K562 (cell line): ENCODE results near the gene MELK. TPM values are rescaled to one million over a fixed set of nuclear protein-coding genes. Genes with fewer than 3 reads are reported as not detected.
A peak's percentile ranks its signal among the peaks of the same experiment; 100 is the strongest.

ENCODE experiments used
- ATAC-seq: fragments of 200-7000 bp; cut with Tn5 transposase; 3 replicates; pipeline ENCODE4 v1.9.1; 2020; ENCODE audit warnings: moderate library complexity
- BruUV-seq: library from RNA; stranded (reverse); fragments of 400-500 nt; replicated peaks from 2 replicates; lab custom pipeline; 2021; lab: Mats Ljungman, UMichigan
- CTCF ChIA-PET: fragments of 300-600 bp; formaldehyde crosslinking; extraction: SDS; loops from one replicate; lab custom pipeline; 2021; ENCODE audit warnings: low intra/inter-chr PET ratio; lab: Yijun Ruan, JAX
- POLR2A ChIA-PET: fragments of 300-600, 350-650 bp; sonication (Branson Sonifier 250); formaldehyde crosslinking; extraction: SDS; loops from one replicate; lab custom pipeline; 2021; ENCODE audit warnings: antibody characterized with exemption, inconsistent platforms; lab: Yijun Ruan, JAX
- DNase-seq, 4 experiments: peaks; one replicate each; pipeline versions ENCODE4 v3.0.0 to v3.0.0-alpha.2; 2011 to 2018; ENCODE audit warnings: low spot score in 3 of 4, mixed read lengths in 3 of 4; ENCODE audit errors: extremely low read depth in 1 of 4
- FAIRE-seq: peaks from 2 replicates; lab custom pipeline; 2011; peaks lifted over from hg19 to GRCh38; lab: Jason Lieb, UNC
- H2AFZ ChIP-seq: 2 replicates; pipeline ENCODE4 v1.6.0; 2011; ENCODE audit warnings: low read depth, low read length, control low read depth, inconsistent platforms
- H3K27ac ChIP-seq: fragments of 200-600 bp; 3 replicates; pipeline ENCODE4 v1.8.0; 2011; ENCODE audit warnings: low read depth, mild to moderate bottlenecking, control low read depth, inconsistent platforms, low read length, moderate library complexity, mixed read lengths; ENCODE audit errors: extremely low read depth
- H3K27me3 ChIP-seq, 2 experiments: fragments of 300-600 bp in 1 of 2; 2 replicates in 1 of 2; 3 replicates in 1 of 2; pipeline versions ENCODE4 v1.6.0 to v1.8.0; 2011; ENCODE audit warnings: inconsistent platforms in 2 of 2, low read length in 2 of 2, mild to moderate bottlenecking in 1 of 2, mixed read lengths in 1 of 2, moderate library complexity in 1 of 2; ENCODE audit not compliant: control insufficient read depth in 2 of 2, insufficient read depth in 2 of 2
- H3K36me3 ChIP-seq: fragments of 300-600 bp; 3 replicates; pipeline ENCODE4 v1.8.0; 2011; ENCODE audit warnings: mild to moderate bottlenecking, low read length, inconsistent platforms; ENCODE audit not compliant: control insufficient read depth, insufficient read depth
- H3K4me1 ChIP-seq, 2 experiments: fragments of 200-600 bp in 1 of 2; replicated peaks in 1 of 2; 2 replicates in 1 of 2; 3 replicates in 1 of 2; pipeline versions ENCODE4 v1.5.1 to v1.8.0; 2011; ENCODE audit warnings: inconsistent platforms in 2 of 2, low read length in 2 of 2, mild to moderate bottlenecking in 1 of 2, mixed read lengths in 1 of 2, moderate library complexity in 1 of 2; ENCODE audit not compliant: control insufficient read depth in 2 of 2, insufficient read depth in 2 of 2
- H3K4me2 ChIP-seq: 2 replicates; pipeline ENCODE4 v1.6.1; 2011; ENCODE audit warnings: low read length, control low read depth, inconsistent platforms, mixed read lengths; ENCODE audit not compliant: insufficient read depth
- H3K4me3 ChIP-seq: fragments of 200-600 bp; sonication (generic), shearing (Covaris generic); 2 replicates; pipeline ENCODE4 v1.5.1; 2016; ENCODE audit warnings: control low read depth, inconsistent platforms
- H3K79me2 ChIP-seq: fragments of 200-600 bp; 3 replicates; pipeline ENCODE4 v1.8.0; 2011; ENCODE audit warnings: low read length, inconsistent platforms; ENCODE audit not compliant: control insufficient read depth, insufficient read depth
- H3K9ac ChIP-seq, 2 experiments: 2 replicates each; pipeline versions ENCODE4 v1.6.0 to v1.6.1; 2011; ENCODE audit warnings: low read depth in 2 of 2, low read length in 2 of 2, control low read depth in 1 of 2, inconsistent platforms in 1 of 2, mild to moderate bottlenecking in 1 of 2, mixed read lengths in 1 of 2; ENCODE audit not compliant: insufficient read depth in 1 of 2
- H3K9me1 ChIP-seq: one replicate; pipeline ENCODE4 v1.6.0; 2011; ENCODE audit warnings: inconsistent platforms, mild to moderate bottlenecking, low read length, moderate library complexity; ENCODE audit not compliant: control insufficient read depth, insufficient read depth
- H3K9me3 ChIP-seq: replicated peaks from 2 replicates; pipeline ENCODE4 v1.5.1; 2011; ENCODE audit warnings: low read depth, low read length, inconsistent platforms; ENCODE audit not compliant: control insufficient read depth, insufficient read depth
- H4K20me1 ChIP-seq: replicated peaks from 2 replicates; pipeline ENCODE4 v1.6.1; 2011; ENCODE audit warnings: low read length, inconsistent platforms, mixed read lengths; ENCODE audit not compliant: control insufficient read depth, insufficient read depth
- BHLHE40 ChIP-seq: IDR thresholded peaks from 2 replicates; pipeline ENCODE4 v1.6.1; 2011; ENCODE audit warnings: low read length, improper control_type of control experiment
- DDX20 ChIP-seq: fragments of 450-650 bp; IDR thresholded peaks from 2 replicates; pipeline ENCODE4 v1.6.1; 2016; ENCODE audit warnings: missing genetic modification characterization, low read depth, mild to moderate bottlenecking, missing compliant biosample characterization, moderate library complexity
- HIVEP1 ChIP-seq: fragments of 250-450 bp; sonication (Bioruptor Pico); IDR thresholded peaks from 2 replicates; pipeline ENCODE4 v1.4.0; 2020; ENCODE audit warnings: mild to moderate bottlenecking
- KDM4B ChIP-seq, 2 experiments: fragments of 450-650 bp in 1 of 2; sonication (generic) in 1 of 2; IDR thresholded peaks; 2 replicates each; pipeline ENCODE4 v1.6.1; 2016 to 2017; ENCODE audit warnings: borderline replicate concordance in 2 of 2, antibody characterized with exemption in 1 of 2, low read depth in 1 of 2, mild to moderate bottlenecking in 1 of 2
- MAFF ChIP-seq: IDR thresholded peaks from 2 replicates; pipeline ENCODE4 v1.6.1; 2012; ENCODE audit warnings: low read length, improper control_type of control experiment
- NR2C1 ChIP-seq, 2 experiments: fragments of 450-650 bp; IDR thresholded peaks; 2 replicates each; pipeline ENCODE4 v1.6.1; 2017; ENCODE audit warnings: mild to moderate bottlenecking in 2 of 2, antibody characterized with exemption in 1 of 2, inconsistent platforms in 1 of 2, missing compliant biosample characterization in 1 of 2, missing genetic modification characterization in 1 of 2
- RBM14 ChIP-seq: fragments of 200-400 bp; formaldehyde crosslinking; IDR thresholded peaks from 2 replicates; pipeline ENCODE4 v1.6.1; 2018; ENCODE audit warnings: low read depth, mild to moderate bottlenecking, low read length, moderate library complexity, borderline replicate concordance; ENCODE audit not compliant: insufficient read depth
- SMARCA4 ChIP-seq: fragments of 450-650 bp; IDR thresholded peaks from 2 replicates; pipeline ENCODE4 v1.6.1; 2016
- SP1 ChIP-seq: sonication (generic); formaldehyde crosslinking; IDR thresholded peaks from 2 replicates; pipeline ENCODE4 v1.8.1; 2022; ENCODE audit warnings: mild to moderate bottlenecking, missing genetic modification reagents
- ZNF384 ChIP-seq: IDR thresholded peaks from 2 replicates; pipeline ENCODE4 v1.6.1; 2012; ENCODE audit warnings: low read depth, low read length, improper control_type of control experiment
- WGBS: fragments of 100-300 bp; shearing (Covaris generic); methylation state at CpG from one replicate; pipeline ENCODE4 v1.1.6; 2016; ENCODE audit warnings: low coverage, mixed read lengths; ENCODE audit not compliant: insufficient coverage; ENCODE audit errors: missing lambda C conversion rate; 5-methylcytosine and 5-hydroxymethylcytosine counted together
- in situ Hi-C: fragments of 300-500 bp; cut with MboI; formaldehyde crosslinking; loops from 4 replicates; pipeline ENCODE4 v1.15.0; 2018; ENCODE audit warnings: inconsistent platforms, mixed read lengths
- intact Hi-C: fragments of 100-400 bp; cut with micrococcal nuclease; formaldehyde crosslinking; loops from 2 replicates; pipeline ENCODE4 v1.14.2; 2022
- polyA plus RNA-seq, 8 experiments: library from polyadenylated mRNA; depleted of rRNA in 4 of 8; stranded (reverse) in 5 of 8; unstranded in 3 of 8; fragments of >200 nt; fragmentation: Nextera tagmentation in 2 of 8; fragmentation: Illumina TruSeq in 1 of 8; extraction: Ambion mirVana in 2 of 8; extraction: Trizol in 1 of 8; gene quantifications; 2 replicates each; pipeline versions ENCODE4 v1.2.1 to v1.2.3, GENCODE V29; 2011 to 2014; ENCODE audit warnings: inconsistent platforms in 1 of 8, missing spikeins in 1 of 8
- total RNA-seq, 7 experiments: library from RNA; depleted of rRNA in 6 of 7; stranded (reverse); fragments of >200 nt in 6 of 7; fragmentation: Illumina TruSeq in 2 of 7; extraction: Trizol in 2 of 7; gene quantifications; 2 replicates each; pipeline versions ENCODE4 v1.2.1 to v1.2.3, GENCODE V29; 2011 to 2021; ENCODE audit warnings: low replicate concordance in 1 of 7
- TF ChIP-seq, protein P1 (sequence below): fragments of 250-450 bp; sonication (Bioruptor Pico); IDR thresholded peaks from 2 replicates; pipeline ENCODE4 v1.4.0; 2020

Gene MELK
- total and polyA plus RNA-seq, 9 of the 15 experiments (the other 6 are each of a cell fraction or from before 2014, with no cell fraction given), result 33.3 to 57.3 (median 43.8) TPM

GRCh38 chr9:36603006-36603405 is 30.3 kb downstream of the MELK start:
- Histone ChIP-seq H3K4me2 (no peak overlapping the region), H3K4me1 (no peaks in the 10 kb centered on the region), H2AFZ (no peak overlapping the region), H3K9me3 (no peaks in the 10 kb centered on the region), H3K4me3 (no peak overlapping the region), H3K9ac (no peak overlapping the region), H3K36me3 (peaks cover 59% of the 10 kb centered on the region; the same call in 2 of the 3 replicates), H3K9me1 (no peaks in the 10 kb centered on the region), H4K20me1 (no peaks in the 10 kb centered on the region), H3K27ac (no peak overlapping the region), H3K27me3 (no peaks in the 10 kb centered on the region), H3K79me2 (no peaks in the 10 kb centered on the region)
- BruUV-seq, result no TSS peak
- FAIRE-seq (no peak), DNase-seq (no peak), ATAC-seq (no peak)
- WGBS, result 82% methylated on average over 3 of the region's 3 CpGs
- ChIA-PET CTCF (no interaction called here), POLR2A (interaction anchor here (1.1 kb wide), 1 partner anchor 21 kb away, joined by 4 read pairs; no protein-coding TSS in a partner anchor)
- no peak for TF ChIP-seq RBM14
- no peak for TF ChIP-seq BHLHE40
- intact Hi-C loops, result no loop called here
- in situ Hi-C loops, result no loop called here

DNA sequence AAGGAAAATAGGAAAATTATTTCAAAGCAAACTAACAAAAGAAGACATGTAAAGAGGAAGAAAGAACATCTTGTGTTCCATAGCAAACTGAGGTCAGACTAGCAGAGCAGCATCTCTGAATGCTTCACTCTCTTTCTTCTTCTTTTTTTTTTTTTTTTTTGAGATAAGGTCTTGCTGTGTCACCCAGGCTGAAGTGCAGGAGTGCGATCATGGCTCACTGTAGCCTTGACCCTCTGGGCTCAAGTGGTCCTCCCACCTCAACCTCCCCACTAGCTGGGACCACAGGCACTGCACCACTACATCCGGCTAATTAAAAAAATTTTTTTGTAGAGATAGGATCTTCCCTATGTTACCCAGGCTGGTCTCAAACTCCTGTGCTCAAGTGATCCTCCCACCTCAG is 36.6 kb downstream of the MELK start:
- no peak overlapping the region for H3K27ac ChIP-seq
- peaks cover 3 to 5% of the 10 kb centered on the region in 2 experiments; a peak in 3 of 5 replicates for H3K4me1 ChIP-seq
- no peaks in the 10 kb centered on the region for H4K20me1 ChIP-seq
- peaks cover 61% of the 10 kb centered on the region for H3K36me3 ChIP-seq
- no peak overlapping the region for H3K9ac ChIP-seq
- ChIA-PET POLR2A (no interaction called here), CTCF (no interaction called here)
- no peak overlapping the region for H2AFZ ChIP-seq
- in situ Hi-C loops, result no loop called here
- H3K9me1 ChIP-seq, result no peaks in the 10 kb centered on the region
- BruUV-seq, result no TSS peak
- no peaks in the 10 kb centered on the region for H3K79me2 ChIP-seq
- ATAC-seq (0 out of 3 replicates have a peak, but pooled peaks have one; percentile 38), DNase-seq (peak in 1 of 4 experiments; percentile 20), FAIRE-seq (peak; percentile 51)
- H3K4me3 ChIP-seq, result no peak overlapping the region
- H3K4me2 ChIP-seq, result no peak overlapping the region
- H3K27me3 ChIP-seq, result no peaks in the 10 kb centered on the region
- intact Hi-C loops, result no loop called here
- 10% methylated on average over 2 of the region's 2 CpGs for WGBS
- H3K9me3 ChIP-seq, result no peaks in the 10 kb centered on the region
- TF ChIP-seq, protein P1, sequence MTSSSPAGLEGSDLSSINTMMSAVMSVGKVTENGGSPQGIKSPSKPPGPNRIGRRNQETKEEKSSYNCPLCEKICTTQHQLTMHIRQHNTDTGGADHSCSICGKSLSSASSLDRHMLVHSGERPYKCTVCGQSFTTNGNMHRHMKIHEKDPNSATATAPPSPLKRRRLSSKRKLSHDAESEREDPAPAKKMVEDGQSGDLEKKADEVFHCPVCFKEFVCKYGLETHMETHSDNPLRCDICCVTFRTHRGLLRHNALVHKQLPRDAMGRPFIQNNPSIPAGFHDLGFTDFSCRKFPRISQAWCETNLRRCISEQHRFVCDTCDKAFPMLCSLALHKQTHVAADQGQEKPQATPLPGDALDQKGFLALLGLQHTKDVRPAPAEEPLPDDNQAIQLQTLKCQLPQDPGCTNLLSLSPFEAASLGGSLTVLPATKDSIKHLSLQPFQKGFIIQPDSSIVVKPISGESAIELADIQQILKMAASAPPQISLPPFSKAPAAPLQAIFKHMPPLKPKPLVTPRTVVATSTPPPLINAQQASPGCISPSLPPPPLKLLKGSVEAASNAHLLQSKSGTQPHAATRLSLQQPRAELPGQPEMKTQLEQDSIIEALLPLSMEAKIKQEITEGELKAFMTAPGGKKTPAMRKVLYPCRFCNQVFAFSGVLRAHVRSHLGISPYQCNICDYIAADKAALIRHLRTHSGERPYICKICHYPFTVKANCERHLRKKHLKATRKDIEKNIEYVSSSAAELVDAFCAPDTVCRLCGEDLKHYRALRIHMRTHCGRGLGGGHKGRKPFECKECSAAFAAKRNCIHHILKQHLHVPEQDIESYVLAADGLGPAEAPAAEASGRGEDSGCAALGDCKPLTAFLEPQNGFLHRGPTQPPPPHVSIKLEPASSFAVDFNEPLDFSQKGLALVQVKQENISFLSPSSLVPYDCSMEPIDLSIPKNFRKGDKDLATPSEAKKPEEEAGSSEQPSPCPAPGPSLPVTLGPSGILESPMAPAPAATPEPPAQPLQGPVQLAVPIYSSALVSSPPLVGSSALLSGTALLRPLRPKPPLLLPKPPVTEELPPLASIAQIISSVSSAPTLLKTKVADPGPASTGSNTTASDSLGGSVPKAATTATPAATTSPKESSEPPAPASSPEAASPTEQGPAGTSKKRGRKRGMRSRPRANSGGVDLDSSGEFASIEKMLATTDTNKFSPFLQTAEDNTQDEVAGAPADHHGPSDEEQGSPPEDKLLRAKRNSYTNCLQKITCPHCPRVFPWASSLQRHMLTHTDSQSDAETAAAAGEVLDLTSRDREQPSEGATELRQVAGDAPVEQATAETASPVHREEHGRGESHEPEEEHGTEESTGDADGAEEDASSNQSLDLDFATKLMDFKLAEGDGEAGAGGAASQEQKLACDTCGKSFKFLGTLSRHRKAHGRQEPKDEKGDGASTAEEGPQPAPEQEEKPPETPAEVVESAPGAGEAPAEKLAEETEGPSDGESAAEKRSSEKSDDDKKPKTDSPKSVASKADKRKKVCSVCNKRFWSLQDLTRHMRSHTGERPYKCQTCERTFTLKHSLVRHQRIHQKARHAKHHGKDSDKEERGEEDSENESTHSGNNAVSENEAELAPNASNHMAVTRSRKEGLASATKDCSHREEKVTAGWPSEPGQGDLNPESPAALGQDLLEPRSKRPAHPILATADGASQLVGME, result no peak
- TF ChIP-seq NR2C1 (IDR thresholded peaks at IDR 0.05), result no peak
- TF ChIP-seq NR2C1 (tag; IDR thresholded peaks at IDR 0.05), result no peak
- TF ChIP-seq MAFF, result peak; percentile 32; the same call in 1 of the 2 replicates
- TF ChIP-seq HIVEP1 (CRISPR knock-in tag), result no peak
- TF ChIP-seq SP1 (CRISPR knock-in tag), result no peak
- no peak for TF ChIP-seq DDX20 (tag)
- peak; percentile 28; the same call in 1 of the 2 replicates for TF ChIP-seq SMARCA4
- no peak for TF ChIP-seq KDM4B (IDR thresholded peaks at IDR 0.05; ENCODE audit: borderline replicate concordance in 2 of 2, low read depth in 1 of 2)
- peak; percentile 87 for TF ChIP-seq ZNF384
